Endodermal cell (in vitro differentiated cells): ENCODE data around the gene GALNS. TPM values are rescaled to one million over a fixed set of nuclear protein-coding genes. Genes with fewer than 3 reads are reported as not detected.

ENCODE experiments used
- DNase-seq: peaks from one replicate; pipeline ENCODE4 v3.0.0-alpha.2; 2017
- H3K27ac ChIP-seq: 2 replicates; pipeline ENCODE4 v1.5.1; 2013; ENCODE audit warnings: mild to moderate bottlenecking, low read depth, low read length, moderate library complexity
- H3K27me3 ChIP-seq: 2 replicates; pipeline ENCODE4 v1.6.1; 2013; ENCODE audit warnings: mild to moderate bottlenecking, low read length, moderate library complexity; ENCODE audit not compliant: insufficient read depth, control insufficient read depth, poor library complexity, severe bottlenecking
- H3K36me3 ChIP-seq: 2 replicates; pipeline ENCODE4 v1.7.0; 2013; ENCODE audit warnings: mild to moderate bottlenecking, low read length, moderate library complexity; ENCODE audit not compliant: control insufficient read depth, insufficient read depth
- H3K4me1 ChIP-seq: one replicate; pipeline ENCODE4 v1.7.0; 2013; ENCODE audit warnings: low read length; ENCODE audit not compliant: control insufficient read depth, insufficient read depth
- H3K4me3 ChIP-seq: 2 replicates; pipeline ENCODE4 v1.5.1; 2013; ENCODE audit warnings: mild to moderate bottlenecking, low read length, moderate library complexity
- H3K9ac ChIP-seq: 2 replicates; pipeline ENCODE4 v1.6.1; 2013; ENCODE audit warnings: mild to moderate bottlenecking, low read length, moderate library complexity; ENCODE audit not compliant: poor library complexity, severe bottlenecking; ENCODE audit errors: extremely low read depth
- H3K9me3 ChIP-seq: 2 replicates; pipeline ENCODE4 v1.6.1; 2013; ENCODE audit warnings: mild to moderate bottlenecking, low read length, moderate library complexity; ENCODE audit not compliant: control insufficient read depth
- H3K27ac Mint-ChIP-seq: 2 replicates; pipeline ENCODE4 v1.8.0; 2020; ENCODE audit warnings: mixed read lengths
- H3K27me3 Mint-ChIP-seq: 2 replicates; pipeline ENCODE4 v1.8.0; 2021; ENCODE audit warnings: mild to moderate bottlenecking, mixed read lengths; ENCODE audit not compliant: insufficient read depth
- H3K36me3 Mint-ChIP-seq: 2 replicates; pipeline ENCODE4 v1.8.0; 2020; ENCODE audit warnings: low read depth, mixed read lengths
- H3K4me1 Mint-ChIP-seq: 2 replicates; pipeline ENCODE4 v1.8.0; 2020; ENCODE audit warnings: mixed read lengths
- H3K4me3 Mint-ChIP-seq: 2 replicates; pipeline ENCODE4 v1.8.0; 2020; ENCODE audit warnings: mild to moderate bottlenecking, moderate library complexity, mixed read lengths
- H3K9me3 Mint-ChIP-seq: 2 replicates; pipeline ENCODE4 v1.8.0; 2020; ENCODE audit warnings: mild to moderate bottlenecking, mixed read lengths
- WGBS, 2 experiments: methylation state at CpG; one replicate each; pipeline versions ENCODE4 v1.1.5 to v1.1.7; 2013; ENCODE audit warnings: missing lambda C conversion rate in 2 of 2, mixed read lengths in 1 of 2; ENCODE audit not compliant: insufficient coverage in 1 of 2, insufficient read length in 1 of 2; 5-methylcytosine and 5-hydroxymethylcytosine counted together
- total RNA-seq, 2 donors: library from RNA; stranded (reverse); fragmentation: NEBNext Ultra II Directional in 1 of 2; extraction: Animal tissue kit (Norgen Biotek cat#: 25700) in 1 of 2; gene quantifications; 2 replicates in 1 of 2; 3 replicates in 1 of 2; pipeline ENCODE4 v1.2.1, GENCODE V29; 2021
- TF ChIP-seq, protein P1 (sequence below): fragments of 200-600 bp; sonication (generic); conservative IDR thresholded peaks from 2 replicates; pipeline ENCODE4 v1.5.0; 2021; ENCODE audit warnings: antibody characterized with exemption, mild to moderate bottlenecking

GALNS gene
- total RNA-seq, 2 donors from 2014 or later: 32.2 to 39.6 TPM

DNA sequence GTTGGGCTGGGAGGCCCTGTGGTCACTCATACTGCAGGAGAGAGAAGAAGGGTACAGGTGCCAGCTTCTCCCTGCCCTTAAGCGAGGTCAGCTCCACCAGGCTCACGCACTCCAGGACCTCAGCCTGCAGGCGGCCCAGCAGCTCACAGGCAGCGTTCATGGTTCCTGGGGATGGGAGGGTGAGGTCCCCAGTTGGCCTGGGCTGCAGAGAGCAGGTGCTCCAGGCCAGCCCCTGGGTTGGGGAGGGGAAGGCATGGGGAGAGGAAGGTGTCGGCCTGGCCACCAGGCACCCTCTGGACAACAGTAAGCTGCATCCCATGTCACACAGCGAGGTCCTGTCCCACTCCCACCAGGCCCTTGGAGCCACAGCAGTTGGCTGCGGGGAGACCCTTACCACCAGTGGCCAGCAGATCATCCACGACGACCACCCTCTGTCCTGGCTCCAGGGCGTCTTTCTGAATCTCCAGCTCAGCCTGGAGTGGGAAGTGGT, 47.0 kb downstream of the GALNS start:
- Histone ChIP-seq H3K4me3 (peak overlapping the region; percentile 86), H3K27ac (no peak overlapping the region), H3K9me3 (no peaks in the 10 kb centered on the region), H3K36me3 (peaks cover 28% of the 10 kb centered on the region), H3K9ac (no peak overlapping the region), H3K4me1 (peaks cover 11% of the 10 kb centered on the region), H3K27me3 (no peaks in the 10 kb centered on the region)
- H3K4me3 Mint-ChIP-seq: peak overlapping the region; percentile 75
- DNase-seq: no peak
- H3K27me3 Mint-ChIP-seq: no peaks in the 10 kb centered on the region
- H3K36me3 Mint-ChIP-seq: peaks cover 27% of the 10 kb centered on the region
- no peaks in the 10 kb centered on the region for H3K9me3 Mint-ChIP-seq
- TF ChIP-seq, protein P1, sequence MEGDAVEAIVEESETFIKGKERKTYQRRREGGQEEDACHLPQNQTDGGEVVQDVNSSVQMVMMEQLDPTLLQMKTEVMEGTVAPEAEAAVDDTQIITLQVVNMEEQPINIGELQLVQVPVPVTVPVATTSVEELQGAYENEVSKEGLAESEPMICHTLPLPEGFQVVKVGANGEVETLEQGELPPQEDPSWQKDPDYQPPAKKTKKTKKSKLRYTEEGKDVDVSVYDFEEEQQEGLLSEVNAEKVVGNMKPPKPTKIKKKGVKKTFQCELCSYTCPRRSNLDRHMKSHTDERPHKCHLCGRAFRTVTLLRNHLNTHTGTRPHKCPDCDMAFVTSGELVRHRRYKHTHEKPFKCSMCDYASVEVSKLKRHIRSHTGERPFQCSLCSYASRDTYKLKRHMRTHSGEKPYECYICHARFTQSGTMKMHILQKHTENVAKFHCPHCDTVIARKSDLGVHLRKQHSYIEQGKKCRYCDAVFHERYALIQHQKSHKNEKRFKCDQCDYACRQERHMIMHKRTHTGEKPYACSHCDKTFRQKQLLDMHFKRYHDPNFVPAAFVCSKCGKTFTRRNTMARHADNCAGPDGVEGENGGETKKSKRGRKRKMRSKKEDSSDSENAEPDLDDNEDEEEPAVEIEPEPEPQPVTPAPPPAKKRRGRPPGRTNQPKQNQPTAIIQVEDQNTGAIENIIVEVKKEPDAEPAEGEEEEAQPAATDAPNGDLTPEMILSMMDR: no peak
- peaks cover 5% of the 10 kb centered on the region for H3K4me1 Mint-ChIP-seq
- 91 to 94% methylated on average over 8 to 10 of the region's 10 CpGs for WGBS, 2 experiments
- peak overlapping the region; percentile 26 for H3K27ac Mint-ChIP-seq

- Mint-ChIP-seq H3K9me3 (no peaks in the 10 kb centered on the region), H3K36me3 (peaks cover 27% of the 10 kb centered on the region), H3K4me3 (no peak overlapping the region), H3K27ac (no peak overlapping the region), H3K4me1 (peaks cover 5% of the 10 kb centered on the region), H3K27me3 (no peaks in the 10 kb centered on the region)
- no peak for DNase-seq
- Histone ChIP-seq H3K4me1 (peaks cover 11% of the 10 kb centered on the region), H3K27ac (no peak overlapping the region), H3K4me3 (no peak overlapping the region), H3K9ac (no peak overlapping the region), H3K27me3 (no peaks in the 10 kb centered on the region), H3K9me3 (no peaks in the 10 kb centered on the region), H3K36me3 (peaks cover 28% of the 10 kb centered on the region)
- TF ChIP-seq, protein P1: no peak
- 84 to 93% methylated on average over 6 to 10 of the region's 10 CpGs for WGBS, 2 experiments
These were observed 47.6 kb downstream of the GALNS start for GRCh38 chr16:88809068-88809675.

DNA sequence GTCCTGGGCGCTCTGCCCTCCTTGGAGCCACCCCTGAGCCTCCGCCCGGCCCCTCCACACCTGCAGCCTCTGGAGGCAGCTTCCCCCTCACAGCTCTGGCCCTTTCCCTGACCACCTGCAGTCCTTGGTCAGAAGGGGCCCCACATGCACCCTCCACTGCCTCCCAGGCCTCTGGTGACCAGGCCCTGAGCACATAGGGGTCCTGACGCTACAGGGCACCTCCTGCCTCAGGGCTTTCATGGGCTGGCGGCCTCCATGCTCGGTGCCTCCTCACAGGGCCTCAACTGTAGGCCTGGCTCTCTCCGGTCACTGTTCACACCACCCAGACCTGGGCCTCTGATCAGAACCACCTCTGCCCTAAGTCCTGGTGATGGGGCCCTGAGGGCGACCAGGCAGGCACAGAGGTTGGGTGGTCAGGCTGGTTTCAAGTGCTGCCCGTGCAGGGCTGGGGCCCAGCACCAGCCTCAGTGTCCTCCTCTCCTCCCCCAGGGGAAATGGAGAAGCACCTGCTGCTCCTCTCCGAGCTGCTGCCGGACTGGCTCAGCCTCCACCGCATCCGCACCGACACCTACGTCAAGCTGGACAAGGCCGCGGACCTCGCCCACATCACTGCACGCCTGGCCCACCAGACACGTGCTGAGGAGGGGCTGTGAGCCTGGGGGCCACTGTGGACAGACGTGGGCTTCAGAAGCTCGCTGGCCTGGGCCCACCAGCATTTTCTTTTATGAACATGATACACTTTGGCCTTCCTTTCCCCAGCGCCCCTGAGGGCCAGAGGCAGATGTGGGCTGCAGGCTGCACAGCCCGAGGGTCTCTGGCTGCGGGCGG, 48.9 kb downstream of the GALNS start:
- Histone ChIP-seq H3K4me1 (peaks cover 11% of the 10 kb centered on the region), H3K9ac (no peak overlapping the region), H3K27ac (no peak overlapping the region), H3K4me3 (no peak overlapping the region), H3K27me3 (no peaks in the 10 kb centered on the region), H3K9me3 (no peaks in the 10 kb centered on the region), H3K36me3 (peaks cover 28% of the 10 kb centered on the region)
- no peak for DNase-seq
- Mint-ChIP-seq H3K27ac (no peak overlapping the region), H3K36me3 (peaks cover 27% of the 10 kb centered on the region), H3K4me3 (no peak overlapping the region), H3K27me3 (no peaks in the 10 kb centered on the region), H3K4me1 (no peaks in the 10 kb centered on the region), H3K9me3 (no peaks in the 10 kb centered on the region)
- WGBS, 2 experiments: 90 to 96% methylated on average over 16 to 26 of the region's 26 CpGs
- TF ChIP-seq, protein P1: no peak
